Inflammatory macrophage treated with lipopolysaccharide for 4 hours (primary cell): ENCODE data around the gene CCDC57.
"Not testable (repeated sequence)": the region's sequence is repeated elsewhere in the genome, so short reads cannot be mapped to it uniquely, and the experiment has no call there.

ENCODE experiments used
- DNase-seq: peaks from one replicate; pipeline ENCODE4 v3.0.0-alpha.2; 2020

The CCDC57 gene

DNA sequence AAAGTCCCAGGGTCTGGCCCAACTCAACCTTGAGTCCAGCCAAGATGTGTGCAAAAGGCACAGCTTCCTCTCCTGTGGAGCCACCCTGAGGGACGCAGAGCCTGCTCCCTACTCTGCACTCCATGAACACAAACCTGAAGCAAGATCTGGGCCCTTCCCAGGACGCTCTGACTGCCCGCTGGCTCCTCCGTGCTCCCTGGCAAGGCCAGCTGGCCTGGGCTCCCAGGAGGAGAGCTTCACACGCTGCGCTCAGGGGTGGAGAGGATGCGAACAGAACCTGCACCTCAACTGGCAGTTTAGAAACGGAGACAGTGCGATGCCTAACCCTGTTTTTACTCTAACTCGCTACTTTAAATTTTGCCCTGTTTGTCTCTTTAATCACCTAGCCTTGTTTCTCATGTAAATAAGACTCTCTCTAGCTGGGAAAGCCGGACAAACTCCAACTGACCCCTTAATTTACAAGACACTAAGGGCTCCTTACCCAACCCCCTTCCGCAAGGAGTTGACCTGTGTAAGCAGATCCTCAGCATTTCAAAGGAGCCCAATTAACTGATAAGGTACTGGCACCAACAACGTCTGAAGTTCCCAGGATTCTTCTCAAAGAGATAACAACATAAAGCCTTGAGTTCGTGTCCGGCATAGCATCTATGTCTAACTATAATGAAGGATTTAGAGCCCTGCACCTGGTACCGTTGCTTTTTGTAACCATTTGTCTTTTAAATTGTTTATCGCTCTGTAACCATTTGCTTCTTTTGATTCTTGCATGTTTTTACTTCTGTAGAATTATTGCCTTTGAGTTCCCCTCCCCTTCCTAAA lies 38.4 kb downstream of the CCDC57 start:
- DNase-seq: not testable (repeated sequence)

DNA sequence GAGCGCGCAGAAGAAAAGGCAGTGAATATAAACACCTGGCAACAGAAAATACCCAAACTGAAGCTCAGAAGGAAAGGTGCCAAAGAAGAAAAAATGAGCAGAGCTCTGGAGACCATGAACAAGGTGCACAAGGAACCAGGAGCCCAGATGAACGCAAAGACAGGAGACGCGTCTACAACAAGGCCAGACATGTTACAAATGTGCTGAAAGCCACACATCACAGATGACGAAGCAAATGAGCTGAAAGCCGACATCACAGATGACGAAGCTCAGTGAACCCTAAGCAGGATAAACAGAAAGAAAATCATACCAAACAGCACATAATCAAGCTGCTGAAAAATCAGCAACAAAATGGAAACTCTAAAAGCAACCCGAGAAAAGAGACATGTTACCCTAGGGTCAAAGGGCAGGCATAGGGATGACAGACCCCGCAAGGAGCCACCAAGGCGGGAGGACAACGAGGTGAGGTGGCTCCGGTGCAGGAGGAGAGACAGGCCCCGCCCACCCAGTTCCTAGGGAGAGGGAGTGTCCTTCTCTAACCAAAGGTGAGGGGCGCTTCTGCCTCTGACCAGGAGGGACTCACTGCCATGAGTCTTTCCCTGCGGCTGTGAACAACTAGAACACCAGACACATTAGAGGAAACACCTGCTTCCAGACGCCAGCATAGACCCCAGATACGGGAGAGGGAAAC lies 39.1 kb downstream of the CCDC57 start:
- no peak for DNase-seq

DNA sequence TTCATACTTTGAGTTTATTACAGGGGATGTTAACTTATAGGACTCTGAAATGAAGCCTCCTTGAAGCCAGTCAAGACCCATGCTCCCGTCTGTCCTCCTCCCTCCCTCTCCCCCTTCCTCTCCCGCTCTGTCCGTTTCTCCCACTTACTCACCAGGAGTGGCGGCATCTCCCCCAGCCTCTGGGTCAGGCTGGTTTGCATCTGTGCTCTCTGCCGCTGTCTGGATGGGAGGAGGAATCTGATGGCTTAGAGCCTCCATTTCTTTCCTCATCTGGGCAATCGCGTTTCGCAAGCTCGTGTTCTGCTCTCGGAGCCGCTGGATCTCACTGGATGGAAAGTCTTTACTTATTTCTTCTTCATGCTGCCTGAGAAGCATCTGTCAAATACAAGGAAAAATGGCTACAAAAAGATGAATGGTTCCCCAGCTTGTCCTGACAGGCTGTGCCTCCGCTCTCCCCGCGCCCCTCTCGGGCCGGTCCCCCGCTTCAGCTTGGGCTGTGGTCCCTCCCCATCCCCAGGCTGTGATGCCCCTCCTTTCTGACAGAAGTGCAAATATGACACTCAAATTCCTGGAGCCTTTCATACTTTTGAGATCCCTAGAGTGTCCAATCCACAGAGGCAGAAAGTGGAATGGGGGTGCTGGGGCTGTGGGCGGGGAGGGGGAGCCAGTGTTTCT lies 40.0 kb downstream of the CCDC57 start:
- no peak for DNase-seq

DNA sequence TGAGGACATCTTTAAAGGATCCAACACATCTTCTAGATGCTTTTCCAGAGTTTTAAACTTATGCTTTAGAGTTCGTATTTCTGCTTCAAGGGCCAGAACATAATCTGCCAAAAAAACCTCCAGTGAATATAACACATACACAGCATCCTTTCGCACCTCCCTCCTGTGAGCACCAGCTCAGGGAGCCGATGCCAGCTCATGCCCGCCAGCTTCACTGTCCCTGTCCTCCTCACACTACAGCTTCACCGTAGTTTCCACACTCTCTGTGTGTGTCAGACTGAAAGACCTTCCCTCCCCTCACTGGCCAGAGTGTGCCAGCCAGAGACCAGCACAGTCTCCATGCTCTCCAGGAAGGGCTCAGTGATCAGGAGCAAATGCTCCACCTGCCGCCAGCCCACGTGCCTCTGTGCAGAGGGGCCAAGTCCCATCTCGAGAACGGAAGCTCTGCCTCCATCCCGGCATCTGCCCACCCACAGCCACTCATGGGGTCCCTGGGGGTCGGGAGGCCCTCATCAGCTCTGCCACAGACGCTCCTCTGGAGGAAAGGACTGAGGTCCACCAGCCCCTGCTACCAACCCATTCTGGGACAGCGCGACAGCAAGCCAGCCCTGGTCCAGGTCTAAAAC lies 40.8 kb downstream of the CCDC57 start:
- DNase-seq: no peak

DNA sequence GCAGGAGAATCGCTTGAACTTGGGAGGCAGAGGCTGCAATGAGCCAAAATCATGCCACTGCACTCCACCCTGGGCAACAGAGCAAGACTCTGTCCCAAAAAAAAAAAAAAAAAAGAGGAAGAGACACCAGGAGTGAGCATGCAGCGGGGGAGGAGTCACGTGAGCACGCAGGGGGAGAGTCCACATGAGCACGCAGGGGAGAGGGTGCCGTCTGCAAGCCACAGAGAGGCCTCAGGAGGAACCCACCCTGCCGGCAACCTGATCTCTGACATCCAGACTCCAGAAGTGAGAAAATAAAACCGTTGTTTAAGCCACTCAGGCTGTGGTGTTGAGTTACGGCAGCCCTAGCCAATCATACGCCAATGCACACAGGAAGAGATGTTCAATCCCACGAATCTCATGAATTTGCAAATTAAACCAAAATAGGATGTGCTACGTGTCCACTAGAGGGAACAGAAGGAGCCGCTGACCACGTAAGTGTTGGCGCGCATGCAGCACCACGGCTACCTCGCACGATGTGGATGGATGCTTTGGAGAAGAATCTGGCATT lies 42.2 kb downstream of the CCDC57 start:
- DNase-seq: peak; percentile 71

DNA sequence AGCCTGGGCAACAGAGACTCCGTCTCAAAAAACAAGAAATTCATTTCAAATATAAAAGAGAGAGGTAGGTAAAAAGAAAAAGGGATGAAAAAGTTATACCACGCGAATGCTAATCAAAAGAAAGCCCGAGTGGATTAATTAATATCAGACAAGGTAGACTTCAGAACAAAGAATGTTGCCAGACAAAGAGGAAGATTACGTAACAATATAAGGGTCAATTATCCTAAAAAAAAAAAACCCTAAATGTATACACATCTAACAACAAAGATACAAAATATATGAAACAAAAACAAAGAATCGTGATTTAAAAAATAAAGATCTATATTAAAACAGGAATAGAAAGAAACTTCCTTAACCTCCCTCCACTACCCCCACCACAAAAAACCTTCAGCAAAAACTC lies 44.1 kb downstream of the CCDC57 start:
- DNase-seq: no peak

DNA sequence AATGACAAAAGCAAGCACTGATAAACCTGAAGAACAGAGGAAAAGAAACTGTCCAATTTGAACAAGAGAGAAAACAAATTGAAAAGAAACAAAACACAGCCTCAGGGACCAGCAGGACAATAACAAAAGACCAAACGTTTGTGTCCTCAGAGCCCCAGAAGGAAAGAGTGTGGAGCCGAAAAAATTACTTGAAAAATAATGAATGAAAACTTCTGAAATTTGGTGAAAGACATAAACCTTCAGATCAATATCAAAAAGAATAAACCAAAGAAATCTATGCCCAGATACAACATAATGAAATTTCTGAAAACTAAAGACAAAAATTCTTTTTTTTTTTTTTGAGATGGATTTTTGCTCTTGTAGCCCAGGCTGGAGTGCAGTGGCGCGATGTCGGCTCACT lies 45.6 kb downstream of the CCDC57 start:
- DNase-seq: no peak

DNA sequence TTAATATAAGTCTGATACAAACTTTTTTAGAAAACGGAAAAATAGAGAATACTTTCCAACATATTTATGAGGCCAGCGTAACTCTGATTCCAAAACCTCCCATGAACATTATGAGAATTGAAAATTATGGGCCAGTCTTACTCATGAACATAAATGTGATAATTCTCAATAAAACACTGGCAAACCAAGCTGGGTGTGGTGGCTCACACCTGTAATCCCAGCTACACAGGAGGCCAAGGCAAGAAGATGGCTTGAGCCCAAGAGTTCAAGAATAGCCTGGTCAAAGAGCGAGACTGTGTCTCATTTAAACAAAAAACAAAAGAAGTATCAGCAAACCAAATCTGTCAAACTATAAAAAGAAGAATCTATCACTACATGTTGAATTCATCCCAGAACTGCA lies 47.8 kb downstream of the CCDC57 start:
- DNase-seq: no peak

DNA sequence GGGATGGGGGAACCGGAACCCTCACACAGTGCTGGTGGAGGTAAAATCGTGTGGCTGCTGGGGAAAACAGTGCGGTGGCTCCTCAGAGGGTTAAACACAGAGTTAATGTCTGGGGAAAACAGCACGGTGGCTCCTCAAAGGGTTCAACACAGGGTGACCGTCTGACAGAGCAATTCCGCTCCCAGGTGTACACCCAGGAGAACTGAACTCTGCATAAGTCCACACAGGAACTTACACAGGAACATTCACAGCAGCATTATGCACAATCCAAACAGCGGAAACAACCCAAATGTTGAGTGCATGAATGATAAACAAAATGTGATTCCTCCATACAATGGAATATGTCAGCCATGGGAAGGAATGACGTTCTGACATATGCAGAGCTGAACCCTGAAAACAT lies 51.4 kb downstream of the CCDC57 start:
- no peak for DNase-seq

DNA sequence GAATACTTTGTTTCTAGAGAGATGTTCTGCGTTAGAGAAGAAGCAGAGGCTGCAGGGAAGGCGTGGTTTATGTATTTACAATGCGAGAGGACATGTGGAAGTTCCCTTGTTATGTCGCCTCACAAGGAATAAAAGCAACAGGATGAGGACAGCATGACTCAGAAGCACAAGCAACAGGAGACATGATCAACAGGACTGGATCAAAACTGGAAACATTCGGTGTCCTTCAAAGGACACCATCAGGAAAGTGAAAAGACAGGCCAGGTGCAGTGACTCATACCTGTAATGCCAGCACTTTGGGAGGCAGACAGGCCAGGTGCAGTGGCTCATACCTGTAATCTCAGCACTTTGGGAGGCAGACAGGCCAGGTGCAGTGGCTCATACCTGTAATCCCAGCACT lies 52.6 kb downstream of the CCDC57 start:
- peak; percentile 49 for DNase-seq

DNA sequence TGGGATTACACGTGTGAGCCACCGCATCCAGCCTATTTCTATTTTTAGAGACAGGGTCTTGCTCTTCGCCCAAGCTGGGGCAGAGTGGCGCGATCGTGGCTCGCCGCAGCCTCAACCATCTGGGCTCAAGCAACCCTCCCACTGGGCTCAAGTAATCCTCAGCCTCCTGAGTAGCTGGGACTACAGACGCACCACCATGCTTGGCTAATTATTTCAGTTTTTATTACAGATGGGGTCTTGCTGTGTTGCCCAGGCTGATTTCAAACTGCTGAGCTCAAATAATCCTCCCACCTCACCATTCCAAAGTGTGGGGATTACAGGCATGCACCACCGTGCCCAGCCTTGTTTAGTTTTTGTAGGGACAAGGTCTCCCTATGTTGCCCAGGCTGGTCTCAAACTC lies 53.8 kb downstream of the CCDC57 start:
- no peak for DNase-seq

DNA sequence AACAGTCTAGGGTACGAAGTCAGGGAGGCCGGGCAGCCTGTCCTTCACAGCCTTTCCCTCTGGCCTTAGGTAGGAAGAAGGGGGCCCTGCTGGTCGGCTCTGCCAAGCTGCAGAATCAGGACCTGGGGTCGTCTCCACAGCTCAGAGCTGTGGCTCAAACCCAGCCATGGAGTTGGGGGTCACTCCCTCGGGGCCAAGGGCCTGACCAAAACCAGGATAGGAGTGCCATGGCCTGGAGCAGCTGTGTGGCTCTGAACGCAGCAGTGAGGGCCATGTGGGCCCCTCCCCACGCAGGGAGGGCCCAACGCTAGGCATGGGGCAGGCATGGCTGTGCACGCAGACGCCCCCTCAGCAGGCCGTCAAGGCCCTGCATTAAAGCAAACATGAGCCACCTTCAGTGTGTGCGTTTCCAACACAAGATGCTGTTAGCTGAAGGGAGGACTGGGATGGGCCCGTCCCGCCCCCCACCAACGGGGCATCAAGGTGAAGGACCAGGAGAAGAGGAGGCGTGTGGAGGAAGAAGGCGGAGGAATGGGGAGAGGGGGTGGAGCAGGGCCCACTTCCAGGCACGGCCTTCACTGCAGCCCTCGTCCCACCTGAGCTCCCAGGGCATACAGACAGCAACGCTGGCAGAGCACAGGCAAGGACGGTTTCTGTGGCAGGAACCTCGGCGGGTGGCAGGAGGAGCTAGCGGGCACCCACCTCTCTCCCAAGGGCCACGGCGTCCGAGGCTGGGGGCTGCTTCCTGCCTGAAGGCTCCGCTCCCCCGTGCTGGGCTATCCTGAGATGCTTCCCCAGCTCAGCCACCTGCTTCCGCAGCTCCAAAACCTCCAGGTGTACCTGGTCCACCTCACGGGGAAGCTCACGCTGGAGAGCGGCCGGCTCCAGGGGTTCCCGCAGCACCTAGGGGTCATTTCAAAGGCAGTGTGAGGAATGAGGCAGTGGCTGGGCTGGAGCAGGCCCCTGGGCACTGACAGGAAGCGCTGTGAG lies 55.3 kb downstream of the CCDC57 start:
- no peak for DNase-seq

DNA sequence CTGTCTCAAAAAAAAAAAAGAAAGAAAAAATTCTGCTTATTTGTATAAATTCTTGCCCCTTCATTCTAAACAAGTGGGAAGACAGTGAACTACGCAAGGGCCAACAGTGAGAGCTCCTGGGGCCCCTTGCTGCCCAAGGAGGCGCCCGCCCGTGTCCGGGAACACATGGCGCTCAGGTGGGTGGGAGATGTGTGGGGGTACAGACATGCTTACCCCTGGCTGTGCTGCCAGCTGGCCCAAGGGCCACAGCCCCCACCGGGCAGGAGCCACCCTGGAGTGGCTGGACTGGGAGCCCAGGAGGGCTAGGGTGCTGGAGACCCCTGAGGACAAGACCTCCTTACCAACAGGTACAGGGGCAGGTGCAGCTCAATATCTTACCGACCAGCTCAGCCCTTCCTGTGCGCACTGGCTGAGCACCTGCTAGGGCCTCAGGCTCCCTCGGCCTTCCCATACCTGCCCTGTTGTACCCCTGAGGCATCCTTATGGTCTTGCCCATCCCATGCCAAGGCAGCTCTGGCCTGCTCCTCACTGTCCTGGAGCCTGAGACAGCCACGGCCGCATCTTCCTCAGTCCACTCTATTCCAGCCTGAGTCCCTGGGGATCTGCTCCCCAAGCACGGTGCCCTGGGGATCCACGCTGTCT lies 56.2 kb downstream of the CCDC57 start:
- DNase-seq: no peak

DNA sequence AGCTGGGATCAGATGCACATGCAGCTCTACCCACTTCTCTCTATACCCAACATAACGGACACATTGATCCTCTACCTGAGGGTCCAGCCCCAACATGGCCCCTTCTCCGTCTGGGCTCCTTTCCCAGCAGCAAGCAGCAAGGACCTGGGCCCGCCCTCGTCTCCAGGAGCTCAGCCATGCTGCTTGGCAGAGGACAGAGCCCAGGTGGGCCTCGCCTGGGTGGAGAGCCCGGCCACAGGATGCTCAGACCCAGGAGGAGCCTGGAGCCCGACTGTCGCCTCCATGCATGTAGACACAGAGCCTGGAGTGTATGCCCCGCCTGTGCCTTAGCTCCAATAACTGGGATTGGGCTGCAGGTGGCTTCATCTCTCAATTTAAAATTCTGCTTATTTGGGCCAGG lies 57.0 kb downstream of the CCDC57 start:
- no peak for DNase-seq

DNA sequence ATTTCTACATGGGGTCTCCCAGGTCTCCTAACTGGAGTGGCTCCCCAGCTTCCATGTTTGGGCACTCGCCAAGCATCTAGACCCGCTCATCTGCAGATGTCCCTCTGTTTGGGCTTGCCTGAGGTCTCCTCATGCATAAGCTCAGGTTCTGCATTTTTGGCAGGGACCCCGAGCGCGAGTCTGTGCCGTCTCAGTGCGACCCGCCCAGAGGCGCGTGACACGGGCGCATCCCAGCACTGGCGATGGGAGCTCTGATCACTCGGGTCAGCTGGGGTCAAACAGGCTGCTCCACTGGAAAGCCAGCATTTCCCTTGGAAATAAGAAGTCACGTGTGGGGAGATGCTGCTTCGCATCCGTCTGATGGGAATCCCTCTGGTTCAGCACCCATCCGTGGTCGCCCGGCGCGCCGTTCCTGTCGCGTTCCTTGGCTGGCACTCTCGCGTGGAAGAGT lies 57.7 kb downstream of the CCDC57 start:
- DNase-seq: no peak

DNA sequence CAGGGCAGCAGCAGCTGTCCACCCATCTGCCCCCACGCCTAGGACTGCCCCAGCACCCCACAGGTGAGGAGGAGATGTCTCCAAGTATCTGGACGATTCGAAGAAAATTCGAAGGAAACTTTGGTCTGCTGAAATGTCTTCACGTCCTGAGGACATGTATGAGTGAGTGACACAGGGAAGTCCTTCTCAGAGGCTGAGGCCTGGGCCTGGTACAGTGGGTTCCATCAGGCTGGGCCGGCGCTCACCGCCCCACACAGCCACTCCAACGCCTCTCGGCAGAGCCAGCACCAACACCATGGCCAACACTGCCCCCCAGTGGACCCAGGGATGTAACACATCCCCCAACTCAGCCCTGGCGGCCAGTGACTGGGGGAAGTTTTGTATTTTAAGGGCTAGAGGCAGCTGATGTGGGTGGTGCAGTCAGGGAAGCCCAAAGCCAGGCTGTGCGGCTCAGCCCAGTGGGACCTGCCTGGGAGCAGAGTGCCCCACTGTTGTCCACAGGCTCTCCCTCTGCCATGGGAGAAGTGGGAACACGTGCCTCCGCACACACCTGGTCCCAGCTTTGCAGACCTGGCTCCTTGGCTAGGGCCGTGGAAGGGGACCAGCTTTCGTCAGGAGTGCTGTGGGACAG lies 58.8 kb downstream of the CCDC57 start:
- DNase-seq: peak; percentile 76

DNA sequence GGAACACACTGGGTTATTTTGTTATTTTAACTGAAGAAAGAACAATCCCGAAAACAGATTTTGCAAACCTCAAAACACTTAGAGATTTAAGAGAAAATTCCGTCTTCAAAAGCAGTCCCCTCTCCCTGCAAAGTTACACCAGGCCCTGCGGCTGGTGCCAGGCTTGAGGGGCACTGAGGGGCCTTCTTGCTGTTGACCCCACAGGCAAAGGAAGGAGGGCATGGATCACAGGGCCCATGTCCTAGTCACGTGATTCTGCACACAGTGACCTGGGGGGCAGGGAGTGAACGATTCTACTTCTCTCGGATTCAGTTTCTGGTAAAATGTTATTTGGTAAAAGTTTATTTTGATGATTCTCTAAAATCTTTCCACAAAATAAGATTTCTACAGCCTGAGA lies 59.3 kb downstream of the CCDC57 start:
- DNase-seq: no peak

DNA sequence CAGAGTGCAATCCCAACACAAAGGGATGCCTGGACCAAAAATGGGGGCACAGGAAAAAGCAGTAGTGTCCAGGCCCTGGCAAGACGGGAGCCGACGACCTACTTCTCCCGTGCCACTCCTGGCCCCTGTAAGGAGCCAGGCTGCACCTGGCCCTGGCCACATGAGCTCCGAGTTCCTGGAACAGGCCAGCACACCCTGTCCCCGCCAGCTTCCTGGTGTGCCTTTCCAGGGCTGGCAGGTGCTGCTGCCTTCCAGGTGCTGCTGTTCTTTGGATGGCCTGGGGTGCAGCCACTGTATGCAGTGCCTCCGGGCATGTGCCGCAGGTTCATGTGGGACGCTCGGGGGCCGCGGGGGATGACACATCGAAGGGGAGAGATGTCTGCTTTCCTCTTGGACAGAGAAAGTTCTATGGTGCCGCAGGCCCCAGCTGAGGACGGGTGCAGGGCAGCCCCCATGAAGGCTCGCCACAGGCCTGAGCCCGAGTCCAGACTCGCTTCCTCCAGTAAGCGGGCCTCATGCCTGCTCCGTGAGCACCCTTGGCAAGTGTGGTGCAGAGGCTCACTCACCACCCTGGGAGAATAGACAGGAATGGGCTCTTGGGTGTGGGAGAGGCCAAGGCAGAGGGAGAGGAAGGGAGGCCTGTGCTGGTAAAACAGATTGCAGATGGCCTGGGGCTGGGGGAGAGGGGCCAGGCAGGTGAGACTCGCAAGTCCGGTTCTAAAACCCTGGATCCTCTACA lies 59.9 kb downstream of the CCDC57 start:
- DNase-seq: no peak

DNA sequence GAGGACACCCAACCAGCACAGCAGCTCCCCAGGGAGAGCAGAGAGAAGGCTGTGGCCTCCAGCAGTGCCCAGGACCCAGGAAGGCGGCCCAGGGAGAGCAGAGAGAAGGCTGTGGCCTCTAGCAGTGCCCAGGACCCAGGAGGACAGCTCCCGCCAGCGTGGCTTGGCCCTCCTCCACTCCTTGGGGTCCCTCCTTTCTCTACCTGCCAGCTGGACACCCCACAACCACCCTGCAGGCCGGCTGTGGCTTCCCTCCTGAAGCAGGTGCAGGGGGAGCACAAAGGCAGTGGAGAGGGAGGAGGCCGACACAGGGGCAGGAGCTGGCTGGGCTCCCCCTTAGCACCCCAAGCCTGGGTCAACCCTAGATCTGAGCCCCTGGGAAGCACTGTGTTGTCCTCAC lies 60.5 kb downstream of the CCDC57 start:
- no peak for DNase-seq
